Right lobe of liver (tissue), 4 donors: Measurements from ENCODE around the gene TNS4.

Source experiments
- CTCF ChIP-seq, 4 donors: fragments of 200-600 bp in 3 of 4; fragments of 450-650 bp in 1 of 4; IDR thresholded peaks; one replicate each; pipeline versions ENCODE4 v1.5.1 to v1.8.0; 2016 to 2022; ENCODE audit warnings: antibody characterized with exemption in 4 of 4, mild to moderate bottlenecking in 2 of 4
- POLR2A ChIP-seq: fragments of 450-650 bp; IDR thresholded peaks from one replicate; pipeline ENCODE4 v1.6.1; 2017; ENCODE audit warnings: antibody characterized with exemption, mild to moderate bottlenecking
- donor health status: DM: no; HTN: no; CAD: no.
- donor health status: DM: no; HTN: no; CAD: no.
- donor health status: DM: no; HTN: yes; CAD: no.

GRCh38 chr17:40461732-40462342 is 39.6 kb downstream of the TNS4 start:
- TF ChIP-seq CTCF (IDR thresholded peaks at IDR 0.05) (no peak), POLR2A (peak; percentile 37)
